ENCODE data around the gene SERPINI1.

SERPINI1 gene

GRCh38 chr3:167735233-167736138, at the start of gene SERPINI1:
TSS of gene SERPINI1 (plus strand) at chr3:167735721. CDS start at chr3:167789129, 53,408 bp downstream.
- peak; percentile 72 for DNase-seq

GRCh38 chr3:167691366-167691765, 44.2 kb upstream of the SERPINI1 start:
- peak; percentile 5 for DNase-seq

GRCh38 chr3:167694121-167694520, 41.4 kb upstream of the SERPINI1 start:
- no peak for DNase-seq

DNA sequence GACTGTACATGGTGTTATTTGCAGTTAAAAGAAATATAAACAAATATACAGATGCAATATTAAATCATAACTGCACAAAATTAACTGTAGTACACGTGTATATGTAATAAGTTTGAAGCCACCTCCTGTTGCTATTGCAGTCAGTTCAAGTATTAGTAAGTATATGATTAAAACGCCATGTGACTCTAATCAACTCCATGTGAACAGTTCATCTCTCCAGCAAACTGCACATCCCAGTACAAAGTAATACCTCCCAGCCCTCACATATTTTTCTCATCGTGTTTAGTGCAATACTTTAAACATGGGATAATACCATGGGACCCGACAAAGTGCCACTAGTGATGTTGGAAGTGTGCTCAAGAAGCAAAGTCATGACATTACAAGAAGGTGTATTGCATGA, 35.5 kb upstream of the SERPINI1 start:
- no peak for DNase-seq

GRCh38 chr3:167700926-167701325, 34.6 kb upstream of the SERPINI1 start:
- DNase-seq = no peak

- DNase-seq = no peak
Measured at GRCh38 chr3:167705840-167706239, 29.7 kb upstream of the SERPINI1 start.

DNA sequence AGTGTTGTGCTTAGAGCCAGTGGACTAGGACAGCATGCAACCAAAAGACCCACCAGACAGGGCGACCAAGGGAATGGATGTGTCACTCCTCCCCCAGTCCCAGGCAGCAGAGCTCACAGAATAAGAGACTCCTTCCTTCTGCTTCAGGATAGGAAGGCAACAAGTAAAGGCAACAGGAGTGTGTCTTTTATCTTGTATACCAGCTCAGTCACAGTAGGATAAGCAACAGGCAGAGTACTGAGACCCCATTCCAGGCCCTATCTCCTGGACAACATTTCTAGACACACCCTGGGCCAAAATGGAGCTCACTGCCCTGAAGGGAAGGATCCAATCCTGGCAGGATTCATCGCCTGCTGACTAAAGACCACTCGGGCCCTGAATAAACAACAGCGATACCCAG, 25.8 kb upstream of the SERPINI1 start:
- DNase-seq = no peak

DNA sequence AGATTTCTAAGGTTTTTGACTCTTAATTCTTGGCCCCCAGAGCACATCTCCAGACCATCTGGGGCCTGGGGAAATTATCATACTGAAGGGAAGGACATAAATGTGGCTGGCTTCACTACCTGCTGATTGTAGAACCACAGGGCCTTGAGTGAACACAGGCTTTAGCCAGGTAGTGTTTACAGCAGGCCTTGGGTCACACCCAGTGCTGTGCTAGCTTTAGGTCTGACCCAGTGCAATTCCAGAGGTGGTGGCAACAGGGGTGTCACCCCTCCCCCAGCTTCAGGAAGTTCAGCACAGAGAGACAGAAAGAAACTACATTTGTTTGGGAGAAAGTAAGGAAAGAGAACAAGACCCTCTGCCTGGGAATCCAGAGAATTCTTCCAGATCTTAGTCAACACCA, 25.0 kb upstream of the SERPINI1 start:
- no peak for DNase-seq

DNA sequence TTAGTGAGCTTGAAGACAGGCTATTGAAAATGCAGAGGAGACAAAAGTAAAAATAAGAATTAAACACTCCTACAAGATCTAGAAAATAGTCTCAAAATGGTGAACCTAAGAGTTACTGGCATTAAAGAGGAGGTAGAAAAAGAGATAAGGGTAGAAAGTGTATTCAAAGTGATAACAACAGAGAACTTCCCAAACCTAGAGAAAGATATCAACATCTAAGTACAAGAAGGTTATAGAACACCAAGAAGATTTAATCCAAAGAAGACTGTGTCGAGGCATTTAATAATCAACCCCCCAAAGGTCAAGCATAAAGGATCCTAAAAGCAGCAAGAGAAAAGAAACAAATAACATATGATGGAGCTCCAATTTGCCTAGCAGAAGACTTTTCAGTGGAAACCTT, 24.1 kb upstream of the SERPINI1 start:
- no peak for DNase-seq

DNA sequence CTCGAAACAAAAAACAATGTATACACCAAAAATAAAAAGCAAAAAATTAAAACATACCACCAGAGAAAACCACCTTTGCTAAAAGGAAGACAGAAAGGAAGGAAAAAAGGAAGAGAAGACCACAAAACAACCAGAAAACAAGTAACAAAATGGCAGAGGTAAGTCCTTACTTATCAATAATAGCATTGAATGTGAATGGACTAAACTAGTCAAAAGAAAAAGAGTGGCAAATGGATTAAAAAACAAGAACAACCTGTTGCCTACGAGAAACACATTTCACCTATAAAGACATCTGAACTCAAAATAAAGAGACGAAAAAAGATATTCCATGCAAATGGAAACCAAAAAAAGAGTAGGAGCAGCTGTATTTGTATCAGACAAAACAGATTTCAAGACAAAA, 23.1 kb upstream of the SERPINI1 start:
- no peak for DNase-seq

DNA sequence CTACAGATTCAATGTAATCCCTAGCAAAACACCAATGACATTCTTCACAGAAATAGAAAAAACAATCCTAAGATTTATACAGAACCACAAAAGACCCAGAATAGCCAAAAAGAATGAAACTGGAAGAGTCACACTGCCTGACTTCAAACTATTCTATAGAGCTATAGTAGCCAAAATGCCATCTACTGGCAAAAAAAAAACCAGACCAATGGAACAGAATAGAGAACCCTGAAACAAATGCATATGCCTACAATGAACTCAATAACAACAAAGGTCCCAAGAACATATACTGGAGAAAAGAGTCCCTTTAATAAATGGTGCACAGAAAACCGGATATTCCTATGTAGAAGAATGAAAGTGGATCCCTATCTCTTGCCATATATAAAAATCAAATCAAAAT, 20.6 kb upstream of the SERPINI1 start:
- DNase-seq = no peak

DNA sequence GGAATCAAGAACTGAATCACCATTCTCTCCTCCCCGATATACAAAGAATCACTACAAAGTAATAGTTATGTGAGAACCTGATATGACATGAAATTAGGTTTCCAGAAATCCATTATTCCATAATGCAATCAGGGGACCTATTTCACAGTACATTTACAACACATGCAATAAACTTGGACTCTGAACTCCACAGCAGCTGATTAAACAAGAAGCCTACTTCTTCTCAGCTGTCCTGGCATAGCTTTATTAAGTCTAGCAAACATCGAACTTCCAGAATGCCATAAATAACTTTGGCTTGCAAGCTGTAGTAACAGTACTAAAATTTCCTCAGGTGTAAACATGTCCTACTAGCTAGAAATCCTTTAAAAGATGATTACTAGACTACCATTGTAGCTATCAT, 18.6 kb upstream of the SERPINI1 start:
- DNase-seq = no peak

- no peak for DNase-seq
Measured at GRCh38 chr3:167718582-167718981, 16.9 kb upstream of the SERPINI1 start.

- DNase-seq = no peak
Measured at GRCh38 chr3:167723025-167723512, 12.5 kb upstream of the SERPINI1 start.

DNA sequence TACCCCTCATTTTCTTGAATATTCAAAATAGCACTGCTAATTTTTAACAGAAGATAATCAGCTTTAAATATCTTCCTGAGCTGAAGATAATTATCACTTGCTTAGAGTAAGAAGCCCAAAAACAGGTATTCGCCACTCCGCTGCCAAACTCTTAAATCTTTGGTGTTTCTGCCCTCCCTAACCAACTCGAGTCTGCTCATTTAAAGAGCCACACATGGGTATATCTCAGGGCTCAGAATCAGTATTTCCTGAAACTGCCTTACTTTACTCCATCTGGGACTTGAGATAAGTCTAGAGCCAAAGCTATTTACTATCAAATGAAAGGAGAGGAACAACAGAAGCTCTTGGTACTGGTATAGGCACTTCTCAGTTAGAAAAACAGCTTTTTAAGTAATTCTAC, 11.6 kb upstream of the SERPINI1 start:
- no peak for DNase-seq

DNA sequence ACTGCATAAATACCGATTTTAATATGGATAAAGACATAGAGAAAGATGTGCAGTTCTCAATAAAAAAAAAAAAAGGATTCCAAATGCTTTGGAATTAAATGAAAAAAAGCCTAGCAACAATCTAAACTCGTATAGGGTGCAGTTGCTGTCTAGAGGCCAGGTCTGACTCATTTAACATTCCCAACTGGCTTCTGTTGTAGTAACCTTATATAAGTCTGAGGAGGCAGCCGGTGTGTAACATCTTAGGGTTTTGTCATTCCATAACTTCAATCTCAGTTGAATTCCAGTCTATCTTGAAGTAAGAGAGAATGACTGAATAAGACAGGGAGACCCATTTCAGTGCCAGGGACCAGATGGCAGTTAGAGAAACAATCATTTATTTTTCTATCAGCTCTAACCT, 7.3 kb upstream of the SERPINI1 start:
- no peak for DNase-seq

DNA sequence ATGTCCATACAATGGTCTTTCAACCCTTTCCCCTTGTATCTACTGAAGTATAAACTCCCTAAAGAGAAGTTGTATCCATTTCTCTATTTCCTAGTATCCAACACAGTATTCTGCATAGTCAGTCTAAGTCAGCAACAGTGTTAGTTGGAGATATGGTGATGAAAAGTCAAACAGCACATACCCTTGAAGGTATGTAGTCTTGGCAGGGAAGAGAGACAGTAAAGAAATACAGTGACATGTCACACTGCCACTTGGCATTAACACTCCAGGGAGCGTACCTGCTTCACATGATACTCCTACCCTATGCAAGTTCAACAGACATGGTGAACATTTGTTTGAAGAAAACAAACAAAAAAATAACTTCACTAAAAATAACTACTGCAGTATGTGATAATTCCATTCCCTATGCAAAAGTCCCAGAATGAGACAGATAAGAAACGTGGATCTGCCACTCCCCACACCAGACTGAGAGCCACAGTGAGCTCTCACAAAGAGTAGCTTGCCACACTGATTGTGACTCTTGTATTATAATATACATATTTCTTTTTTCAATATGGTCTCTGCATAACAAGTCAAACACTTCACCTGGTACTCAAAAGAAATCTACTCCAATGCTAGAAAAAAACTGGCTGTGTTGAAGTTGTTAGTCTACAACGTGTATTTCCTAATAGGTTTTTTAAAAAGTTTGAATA, 6.7 kb upstream of the SERPINI1 start:
- no peak for DNase-seq

DNA sequence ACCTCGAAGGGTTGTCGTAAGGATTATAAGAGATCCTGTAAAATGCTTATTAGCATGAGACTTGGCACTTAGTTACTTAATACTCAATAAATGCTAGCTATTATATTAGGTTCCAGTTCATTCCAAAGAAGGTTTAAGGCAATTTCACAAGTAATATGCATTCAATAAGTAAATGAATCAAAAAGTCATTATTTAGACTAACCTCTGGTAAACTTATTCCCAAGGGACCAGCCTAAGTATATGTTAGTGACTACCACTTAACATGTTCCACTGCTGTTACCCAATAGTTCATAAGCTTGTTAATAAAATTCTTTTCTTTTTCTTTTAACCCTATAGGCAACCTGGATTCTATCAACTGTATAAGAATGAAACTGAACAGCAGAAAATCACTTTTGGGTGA, 5.9 kb upstream of the SERPINI1 start:
- DNase-seq = no peak

DNA sequence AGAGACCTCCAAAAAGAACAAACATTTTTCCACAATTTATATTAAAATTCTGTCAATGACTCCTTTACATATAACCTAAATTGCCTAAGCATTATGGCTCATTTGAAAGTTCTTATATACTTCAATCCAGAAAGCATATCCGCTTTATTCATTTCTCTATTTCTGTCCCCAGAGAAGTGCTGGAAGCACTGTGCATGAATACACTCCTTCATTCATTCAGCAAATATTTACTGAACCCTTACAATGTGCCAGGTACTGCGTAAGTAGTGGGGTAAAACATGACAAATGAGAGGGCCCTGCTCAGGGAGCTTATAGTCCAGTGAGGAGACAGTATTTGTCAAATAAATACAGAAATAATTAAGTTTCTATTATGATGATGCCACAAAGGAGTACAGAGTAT, 4.1 kb upstream of the SERPINI1 start:
- no peak for DNase-seq

DNA sequence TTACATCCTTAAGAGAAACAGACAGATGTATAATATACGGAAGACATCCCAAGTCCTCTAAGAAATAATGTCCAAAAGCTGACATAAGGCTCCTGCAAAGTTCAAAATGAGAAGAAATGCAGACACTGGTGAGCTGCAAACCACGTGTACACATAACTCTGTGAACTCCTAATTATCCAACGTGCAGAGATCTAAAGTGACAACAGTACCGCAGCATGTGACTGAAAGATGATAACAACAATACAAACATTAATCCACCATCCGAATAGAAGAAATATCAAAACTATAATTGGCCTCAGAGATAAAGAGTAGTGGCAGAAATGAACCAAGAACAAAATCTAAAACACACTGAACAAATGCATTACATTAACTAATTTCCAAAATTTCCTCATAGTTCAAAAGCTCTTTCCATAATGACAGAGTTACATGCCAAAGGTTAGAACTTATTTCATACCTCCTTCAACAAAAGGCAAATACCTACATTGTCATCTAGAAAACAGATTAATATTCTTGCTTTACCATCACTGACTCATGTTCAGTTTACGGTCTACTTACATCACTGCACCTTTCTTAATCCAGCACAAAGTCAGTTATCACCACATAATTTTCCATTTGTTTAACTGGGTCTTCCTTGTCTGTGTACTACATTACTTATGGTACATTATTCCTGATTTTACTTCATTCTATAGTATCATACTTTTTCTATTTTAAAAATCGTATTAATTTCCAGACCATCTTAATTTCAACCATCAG, 3.0 kb upstream of the SERPINI1 start:
- no peak for DNase-seq

DNA sequence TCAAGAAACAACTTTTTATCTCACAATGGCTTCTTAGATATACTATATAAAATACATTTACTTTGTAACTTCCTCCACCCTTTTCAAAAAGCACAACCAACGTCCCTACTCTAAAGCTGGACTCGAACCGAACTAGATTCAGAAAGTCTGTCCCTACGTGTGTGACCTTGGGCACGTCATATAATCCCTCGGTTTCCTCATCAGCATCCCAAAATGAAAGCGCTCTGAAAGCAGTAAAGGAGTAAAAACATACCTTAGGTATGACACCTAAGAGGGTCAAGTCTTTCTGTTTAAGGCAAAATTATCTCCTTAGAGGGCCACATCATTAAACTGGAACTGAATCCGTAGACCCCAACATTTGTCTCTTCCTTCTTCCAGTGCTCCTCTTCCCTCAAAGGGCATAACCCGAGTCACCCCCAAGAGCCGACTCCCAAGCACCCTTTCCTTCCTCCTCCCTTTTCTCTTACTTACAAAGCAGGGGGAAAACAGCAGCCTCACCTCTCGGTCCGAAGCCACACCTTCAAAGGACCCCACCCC, 1.5 kb upstream of the SERPINI1 start:
- DNase-seq = no peak

- DNase-seq = peak; percentile 96
Measured at GRCh38 chr3:167734498-167735232, 856 bp upstream of the SERPINI1 start, which contains the start of gene PDCD10. TSS of gene PDCD10 (minus strand) at chr3:167734892. CDS start at chr3:167720157, 14,735 bp downstream.
